Measurements from ENCODE around the gene ANKRD18B. TPM values are rescaled to one million over a fixed set of nuclear protein-coding genes. Genes with fewer than 3 reads are reported as not detected.

Gene ANKRD18B
- total RNA-seq, 1 donor from 2014 or later: not detected

- TF ChIP-seq CTCF (IDR thresholded peaks at IDR 0.05; ENCODE audit: borderline replicate concordance): no peak
- H3K27ac ChIP-seq (replicated peaks): no peak overlapping the region
These were observed 95.8 kb downstream of the ANKRD18B start for GRCh38 chr9:33619666-33620404.

DNA sequence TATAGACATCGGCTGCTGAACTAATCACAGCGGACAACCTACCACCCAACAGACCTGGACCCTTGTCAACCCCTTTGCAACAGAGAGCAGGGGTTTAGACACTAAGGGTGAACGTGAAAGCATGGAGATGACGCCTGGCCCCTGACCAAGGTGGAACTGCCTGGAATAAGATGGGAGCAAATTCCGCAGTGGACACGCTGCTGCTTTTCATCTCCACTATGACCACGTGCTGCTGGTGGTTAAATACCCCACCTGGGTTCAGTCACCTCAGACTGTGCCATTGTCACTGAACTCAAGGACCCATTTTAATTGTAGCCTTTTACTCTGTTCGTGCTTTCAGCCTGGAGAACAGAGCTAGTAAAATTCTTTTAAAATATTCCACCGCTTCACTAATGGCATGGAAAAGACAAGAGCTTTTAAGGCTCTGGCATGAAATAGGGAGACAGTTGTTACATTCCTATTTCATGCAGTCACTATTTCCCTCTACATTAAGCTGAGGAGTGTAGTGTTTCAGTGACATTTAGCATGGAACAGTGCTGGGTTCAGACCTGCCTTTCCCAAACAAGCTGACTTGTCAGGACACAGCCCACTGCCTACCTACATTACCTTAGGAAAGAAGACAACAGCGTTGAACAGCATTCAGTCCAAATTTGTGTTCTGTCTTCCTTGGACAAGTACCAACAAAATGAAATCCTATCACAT, 96.8 kb downstream of the ANKRD18B start:
- Histone ChIP-seq H3K4me1 (no peaks in the 10 kb centered on the region), H3K27ac (replicated peaks) (no peak overlapping the region), H3K4me3 (no peak overlapping the region), H3K9me3 (replicated peaks) (no peaks in the 10 kb centered on the region), H3K27me3 (ENCODE audit: low read depth) (peaks cover 46% of the 10 kb centered on the region), H3K36me3 (no peaks in the 10 kb centered on the region)
- no peak for DNase-seq
- intact Hi-C loops (cut with micrococcal nuclease): loop anchor here (5.0 kb wide), 1 partner anchor 101 kb away; no protein-coding TSS in a partner anchor
- TF ChIP-seq CTCF (IDR thresholded peaks at IDR 0.05; ENCODE audit: borderline replicate concordance): no peak

More at GRCh38 chr9:33619666-33620404, 95.8 kb downstream of the ANKRD18B start:
- peaks cover 35% of the 10 kb centered on the region for H3K27me3 ChIP-seq (ENCODE audit: low read depth)
- H3K9me3 ChIP-seq (replicated peaks): no peaks in the 10 kb centered on the region
- H3K4me1 ChIP-seq: no peaks in the 10 kb centered on the region
- no peak overlapping the region for H3K4me3 ChIP-seq
- no peaks in the 10 kb centered on the region for H3K36me3 ChIP-seq
- intact Hi-C loops (cut with micrococcal nuclease): loop anchor here (5.0 kb wide), 1 partner anchor 102 kb away; no protein-coding TSS in a partner anchor
- DNase-seq: no peak

Other genes starting within 250 kb of the ANKRD18B start
- gene NFX1, start 233.7 kb upstream of the ANKRD18B start, total RNA-seq: 31.4 TPM
- 150 TPM for gene AQP7, start 121.7 kb upstream of the ANKRD18B start, total RNA-seq
- 13.6 TPM for gene AQP3, start 76.7 kb upstream of the ANKRD18B start, total RNA-seq
- 13.4 TPM for gene NOL6, start 50.3 kb upstream of the ANKRD18B start, total RNA-seq

All from left ventricle myocardium inferior (tissue), 1 donor.